ENCODE results near the gene ENOX1. TPM values are rescaled to one million over a fixed set of nuclear protein-coding genes. Genes with fewer than 3 reads are reported as not detected.

The ENOX1 gene
- total and polyA plus RNA-seq, 4 donors: 0.33 to 7.7 (median 1.1) TPM

GRCh38 chr13:43555667-43556066 is 231.1 kb downstream of the ENOX1 start:
- H3K36me3 ChIP-seq (ENCODE audit: control insufficient read depth in 4 of 4, insufficient read depth in 4 of 4, low read length in 4 of 4): no peaks in the 10 kb centered on the region
- H3K4me1 ChIP-seq (ENCODE audit: control insufficient read depth in 5 of 5, insufficient read depth in 5 of 5, low read length in 5 of 5): peaks cover 0 to 22% (median 10%) of the 10 kb centered on the region in 5 donors
- H3K27ac ChIP-seq (ENCODE audit: low read depth in 1 of 2, low read length in 1 of 2): no peak overlapping the region
- WGBS, 2 donors: 95 to 97% methylated on average over 2 of the region's 2 CpGs
- no peaks in the 10 kb centered on the region for H3K27me3 ChIP-seq (ENCODE audit: control insufficient read depth in 3 of 3, insufficient read depth in 3 of 3, low read length in 2 of 3)
- H3K9ac ChIP-seq (ENCODE audit: insufficient read depth in 1 of 2, low read length in 2 of 2): no peak overlapping the region
- H3K9me3 ChIP-seq (ENCODE audit: control insufficient read depth in 4 of 4, insufficient read depth in 3 of 4, low read length in 3 of 4): no peaks in the 10 kb centered on the region
- DNase-seq (no peak), ATAC-seq (ENCODE audit: insufficient read depth, low FRiP score) (no peak)
- no peak for TF ChIP-seq CTCF (IDR thresholded peaks at IDR 0.05; ENCODE audit: control extremely low read depth, extremely low read depth)
- no peak overlapping the region for H3K4me3 ChIP-seq

- 84 to 92% methylated on average over 3 of the region's 3 CpGs for WGBS, 2 donors
- no peaks in the 10 kb centered on the region for H3K9me3 ChIP-seq (ENCODE audit: control insufficient read depth in 4 of 4, insufficient read depth in 3 of 4, low read length in 3 of 4)
- TF ChIP-seq CTCF (IDR thresholded peaks at IDR 0.05; ENCODE audit: control extremely low read depth, extremely low read depth): no peak
- no peak overlapping the region for H3K4me3 ChIP-seq
- no peak overlapping the region for H3K27ac ChIP-seq (ENCODE audit: low read depth in 1 of 2, low read length in 1 of 2)
- ATAC-seq (ENCODE audit: insufficient read depth, low FRiP score) (no peak), DNase-seq (no peak)
- H3K9ac ChIP-seq (ENCODE audit: insufficient read depth in 1 of 2, low read length in 2 of 2): no peak overlapping the region
- no peaks in the 10 kb centered on the region for H3K27me3 ChIP-seq (ENCODE audit: control insufficient read depth in 3 of 3, insufficient read depth in 3 of 3, low read length in 2 of 3)
- no peaks in the 10 kb centered on the region for H3K36me3 ChIP-seq (ENCODE audit: control insufficient read depth in 4 of 4, insufficient read depth in 4 of 4, low read length in 4 of 4)
- peaks cover 0 to 5% (median 0%) of the 10 kb centered on the region in 5 donors for H3K4me1 ChIP-seq (ENCODE audit: control insufficient read depth in 5 of 5, insufficient read depth in 5 of 5, low read length in 5 of 5)
These were observed 234.8 kb downstream of the ENOX1 start for GRCh38 chr13:43551897-43552456.

DNA sequence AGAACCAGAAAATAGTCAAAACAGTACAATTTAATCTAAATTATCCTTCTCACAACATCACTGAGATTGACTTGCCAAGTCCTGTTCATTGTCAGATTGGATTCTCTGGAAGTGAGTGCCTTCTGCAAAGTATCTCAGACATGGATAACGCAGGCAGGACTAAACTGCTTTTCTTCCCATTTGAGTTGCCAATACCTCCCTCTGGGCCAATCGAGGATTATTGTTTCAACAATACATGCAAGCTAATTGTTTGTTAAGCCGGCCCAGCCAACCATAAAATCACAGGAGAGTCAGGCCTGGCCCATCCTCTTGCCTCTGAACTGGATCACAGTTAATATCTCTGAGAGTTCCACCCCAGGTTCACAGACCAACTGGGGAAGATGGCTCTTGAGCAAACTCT is 240.0 kb downstream of the ENOX1 start:
- H3K9ac ChIP-seq (ENCODE audit: insufficient read depth in 1 of 2, low read length in 2 of 2): no peak overlapping the region
- no peak for ATAC-seq (ENCODE audit: insufficient read depth, low FRiP score)
- H3K27me3 ChIP-seq (ENCODE audit: control insufficient read depth in 3 of 3, insufficient read depth in 3 of 3, low read length in 2 of 3): no peaks in the 10 kb centered on the region
- H3K27ac ChIP-seq (ENCODE audit: low read depth in 1 of 2, low read length in 1 of 2): no peak overlapping the region
- no peaks in the 10 kb centered on the region for H3K9me3 ChIP-seq (ENCODE audit: control insufficient read depth in 4 of 4, insufficient read depth in 3 of 4, low read length in 3 of 4)
- H3K4me1 ChIP-seq (ENCODE audit: control insufficient read depth in 5 of 5, insufficient read depth in 5 of 5, low read length in 5 of 5): peaks cover 0 to 27% (median 9%) of the 10 kb centered on the region in 5 donors
- H3K36me3 ChIP-seq (ENCODE audit: control insufficient read depth in 4 of 4, insufficient read depth in 4 of 4, low read length in 4 of 4): no peaks in the 10 kb centered on the region
- TF ChIP-seq CTCF (IDR thresholded peaks at IDR 0.05; ENCODE audit: control extremely low read depth, extremely low read depth): no peak
- WGBS, 2 donors: 83 to 93% methylated on average over 3 of the region's 3 CpGs
- H3K4me3 ChIP-seq: no peak overlapping the region
- no peak for DNase-seq

DNA sequence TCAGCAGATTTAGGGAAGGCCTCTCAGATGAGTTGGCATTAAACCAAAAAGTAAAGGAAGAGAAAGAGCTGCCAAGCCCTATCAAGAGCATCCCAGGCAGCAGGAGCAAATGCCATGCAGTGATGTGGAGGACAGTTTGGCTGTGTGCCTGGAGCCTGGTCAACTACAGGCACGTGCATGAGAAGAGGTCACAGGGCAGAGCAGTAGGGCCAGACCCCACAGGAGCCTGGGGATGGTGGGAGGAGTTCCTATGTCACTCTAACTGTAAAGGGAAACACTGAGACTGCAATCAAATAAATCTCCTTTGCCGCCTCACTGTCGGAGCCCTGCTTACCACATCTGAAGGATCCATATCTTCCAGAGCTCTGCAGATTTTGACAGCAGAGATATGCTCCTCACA is 240.5 kb downstream of the ENOX1 start:
- no peak for TF ChIP-seq CTCF (IDR thresholded peaks at IDR 0.05; ENCODE audit: control extremely low read depth, extremely low read depth)
- Histone ChIP-seq H3K9ac (ENCODE audit: insufficient read depth in 1 of 2, low read length in 2 of 2) (peak overlapping the region in 1 of 2 donors; percentile 2), H3K4me1 (ENCODE audit: control insufficient read depth in 5 of 5, insufficient read depth in 5 of 5, low read length in 5 of 5) (peaks cover 0 to 27% (median 9%) of the 10 kb centered on the region in 5 donors), H3K9me3 (ENCODE audit: control insufficient read depth in 4 of 4, insufficient read depth in 3 of 4, low read length in 3 of 4) (no peaks in the 10 kb centered on the region), H3K27ac (ENCODE audit: low read depth in 1 of 2, low read length in 1 of 2) (no peak overlapping the region), H3K4me3 (no peak overlapping the region), H3K27me3 (ENCODE audit: control insufficient read depth in 3 of 3, insufficient read depth in 3 of 3, low read length in 2 of 3) (no peaks in the 10 kb centered on the region), H3K36me3 (ENCODE audit: control insufficient read depth in 4 of 4, insufficient read depth in 4 of 4, low read length in 4 of 4) (no peaks in the 10 kb centered on the region)
- DNase-seq (peak; percentile 24 to 47 (median 26)), ATAC-seq (ENCODE audit: insufficient read depth, low FRiP score) (no peak)
- WGBS, 2 donors: 23 to 38% methylated on average over 3 of the region's 3 CpGs
